HepG2 (cell line): ENCODE measurements around the gene GNMT. TPM values are rescaled to one million over a fixed set of nuclear protein-coding genes. Genes with fewer than 3 reads are reported as not detected.
A peak's percentile ranks its signal among the peaks of the same experiment; 100 is the strongest.

Source experiments
- IRX3 ChIP-seq: sonication (generic); formaldehyde crosslinking; IDR thresholded peaks from 2 replicates; pipeline ENCODE4 v1.8.1; 2023; ENCODE audit warnings: mild to moderate bottlenecking, low read depth, missing genetic modification reagents, borderline replicate concordance
- NCOA1 ChIP-seq: sonication (generic); formaldehyde crosslinking; IDR thresholded peaks from 2 replicates; pipeline ENCODE4 v1.9.0; 2021; ENCODE audit warnings: missing genetic modification reagents
- TBL1XR1 ChIP-seq: fragments of 150-350 bp; IDR thresholded peaks from 2 replicates; pipeline ENCODE4 v1.6.1; 2014; ENCODE audit warnings: borderline replicate concordance, low read length; ENCODE audit not compliant: partially characterized antibody
- TMF1 ChIP-seq: sonication (generic); formaldehyde crosslinking; IDR thresholded peaks from 2 replicates; pipeline ENCODE4 v1.8.1; 2022; ENCODE audit warnings: low read depth, missing genetic modification reagents
- U2AF1 ChIP-seq: fragments of 200-400 bp; formaldehyde crosslinking; optimal IDR thresholded peaks from 2 replicates; pipeline ENCODE3; 2017; ENCODE audit warnings: mild to moderate bottlenecking, low read depth, low read length
- ZNF101 ChIP-seq: sonication (generic); formaldehyde crosslinking; IDR thresholded peaks from 2 replicates; pipeline ENCODE4 v1.4.0; 2020; ENCODE audit warnings: mild to moderate bottlenecking, low read depth, missing genetic modification reagents, borderline replicate concordance
- ZNF333 ChIP-seq: sonication (generic); formaldehyde crosslinking; IDR thresholded peaks from 2 replicates; pipeline ENCODE4 v1.4.0; 2020; ENCODE audit warnings: mild to moderate bottlenecking, missing genetic modification reagents, borderline replicate concordance
- ZNF44 ChIP-seq: sonication (generic); formaldehyde crosslinking; IDR thresholded peaks from 2 replicates; pipeline ENCODE4 v1.5.1; 2020; ENCODE audit warnings: mild to moderate bottlenecking, missing genetic modification reagents
- ZNF883 ChIP-seq: sonication (generic); formaldehyde crosslinking; IDR thresholded peaks from 2 replicates; pipeline ENCODE4 v1.5.1; 2020; ENCODE audit warnings: mild to moderate bottlenecking, missing genetic modification reagents; ENCODE audit errors: not compliant biosample characterization
- polyA plus RNA-seq, 8 experiments: library from polyadenylated mRNA; depleted of rRNA in 3 of 8; stranded (reverse) in 7 of 8; unstranded in 1 of 8; fragments of >200 nt; fragmentation: Illumina TruSeq in 4 of 8; extraction: Trizol in 4 of 8; gene quantifications; 2 replicates each; pipeline versions ENCODE4 v1.2.1 to v1.2.3, GENCODE V29; 2011 to 2016; ENCODE audit warnings: low read depth in 4 of 8, missing spikeins in 1 of 8, mixed read lengths in 1 of 8; ENCODE audit not compliant: insufficient read depth in 1 of 8
- total RNA-seq, 5 experiments: library from RNA; depleted of rRNA; stranded (reverse); fragments of >200 nt; fragmentation: Illumina TruSeq; extraction: Trizol; gene quantifications; 2 replicates each; pipeline ENCODE4 v1.2.3, GENCODE V29; 2016; ENCODE audit warnings: low read depth in 1 of 5
- TF ChIP-seq, protein P1 (sequence below): sonication (generic); formaldehyde crosslinking; IDR thresholded peaks from 2 replicates; pipeline ENCODE4 v1.4.0; 2020; ENCODE audit warnings: low read depth, mild to moderate bottlenecking, missing genetic modification reagents
- TF ChIP-seq, protein P2 (sequence below): sonication (generic); formaldehyde crosslinking; IDR thresholded peaks from 2 replicates; pipeline ENCODE4 v1.5.1; 2020; ENCODE audit warnings: missing genetic modification reagents, mild to moderate bottlenecking, borderline replicate concordance
- TF ChIP-seq, protein P3 (sequence below): sonication (generic); formaldehyde crosslinking; IDR thresholded peaks from 2 replicates; pipeline ENCODE4 v1.8.1; 2022; ENCODE audit warnings: mild to moderate bottlenecking, missing genetic modification reagents
- TF ChIP-seq, protein P4 (sequence below): sonication (generic); formaldehyde crosslinking; IDR thresholded peaks from 2 replicates; pipeline ENCODE4 v1.4.0; 2020; ENCODE audit warnings: missing genetic modification reagents
- TF ChIP-seq, protein P5 (sequence below): sonication (generic); formaldehyde crosslinking; IDR thresholded peaks from 2 replicates; pipeline ENCODE4 v1.5.0; 2020; ENCODE audit warnings: mild to moderate bottlenecking, missing genetic modification reagents

Gene GNMT
- total and polyA plus RNA-seq, 2 of the 13 experiments (the other 11 are each of a cell fraction or from before 2014, with no cell fraction given), result 2.8 to 7.0 TPM

DNA sequence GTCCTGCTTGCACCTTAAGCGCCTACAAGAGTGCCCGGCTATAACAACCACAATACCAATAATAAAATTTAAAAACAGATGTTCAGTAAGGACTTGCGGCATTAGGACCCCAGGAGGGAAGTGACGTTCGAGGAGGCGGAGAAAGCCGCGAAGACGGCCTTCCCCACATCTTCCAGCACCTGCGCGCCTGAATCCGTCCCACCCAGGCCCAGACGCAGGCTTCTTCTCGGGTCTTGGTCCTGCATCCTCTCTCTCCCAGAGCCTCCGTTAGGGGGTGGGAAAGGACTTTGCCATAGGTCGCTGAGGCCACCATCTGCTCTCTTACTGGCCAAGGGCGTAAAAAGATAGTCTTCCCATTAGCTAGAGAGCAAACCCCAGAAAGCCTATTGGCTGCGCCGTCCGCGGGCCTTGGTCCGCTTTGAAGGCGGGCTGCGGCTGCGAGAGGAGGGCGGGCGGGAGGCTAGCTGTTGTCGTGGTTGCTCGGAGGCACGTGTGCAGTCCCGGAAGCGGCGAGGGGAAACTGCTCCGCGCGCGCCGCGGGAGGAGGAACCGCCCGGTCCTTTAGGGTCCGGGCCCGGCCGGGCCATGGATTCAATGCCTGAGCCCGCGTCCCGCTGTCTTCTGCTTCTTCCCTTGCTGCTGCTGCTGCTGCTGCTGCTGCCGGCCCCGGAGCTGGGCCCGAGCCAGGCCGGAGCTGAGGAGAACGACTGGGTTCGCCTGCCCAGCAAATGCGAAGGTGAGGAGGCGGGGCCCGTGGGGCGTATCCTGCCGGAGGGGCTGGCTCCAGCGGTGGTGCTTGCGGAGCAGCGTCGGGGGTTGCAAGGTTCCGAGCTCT, 31.4 kb upstream of the GNMT start, which contains the start of gene CNPY3 (continued):
- TF ChIP-seq, protein P1, sequence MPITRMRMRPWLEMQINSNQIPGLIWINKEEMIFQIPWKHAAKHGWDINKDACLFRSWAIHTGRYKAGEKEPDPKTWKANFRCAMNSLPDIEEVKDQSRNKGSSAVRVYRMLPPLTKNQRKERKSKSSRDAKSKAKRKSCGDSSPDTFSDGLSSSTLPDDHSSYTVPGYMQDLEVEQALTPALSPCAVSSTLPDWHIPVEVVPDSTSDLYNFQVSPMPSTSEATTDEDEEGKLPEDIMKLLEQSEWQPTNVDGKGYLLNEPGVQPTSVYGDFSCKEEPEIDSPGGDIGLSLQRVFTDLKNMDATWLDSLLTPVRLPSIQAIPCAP, result peak; percentile 69; the same call in 1 of the 2 replicates
- TF ChIP-seq U2AF1, result no peak
- TF ChIP-seq, protein P2, sequence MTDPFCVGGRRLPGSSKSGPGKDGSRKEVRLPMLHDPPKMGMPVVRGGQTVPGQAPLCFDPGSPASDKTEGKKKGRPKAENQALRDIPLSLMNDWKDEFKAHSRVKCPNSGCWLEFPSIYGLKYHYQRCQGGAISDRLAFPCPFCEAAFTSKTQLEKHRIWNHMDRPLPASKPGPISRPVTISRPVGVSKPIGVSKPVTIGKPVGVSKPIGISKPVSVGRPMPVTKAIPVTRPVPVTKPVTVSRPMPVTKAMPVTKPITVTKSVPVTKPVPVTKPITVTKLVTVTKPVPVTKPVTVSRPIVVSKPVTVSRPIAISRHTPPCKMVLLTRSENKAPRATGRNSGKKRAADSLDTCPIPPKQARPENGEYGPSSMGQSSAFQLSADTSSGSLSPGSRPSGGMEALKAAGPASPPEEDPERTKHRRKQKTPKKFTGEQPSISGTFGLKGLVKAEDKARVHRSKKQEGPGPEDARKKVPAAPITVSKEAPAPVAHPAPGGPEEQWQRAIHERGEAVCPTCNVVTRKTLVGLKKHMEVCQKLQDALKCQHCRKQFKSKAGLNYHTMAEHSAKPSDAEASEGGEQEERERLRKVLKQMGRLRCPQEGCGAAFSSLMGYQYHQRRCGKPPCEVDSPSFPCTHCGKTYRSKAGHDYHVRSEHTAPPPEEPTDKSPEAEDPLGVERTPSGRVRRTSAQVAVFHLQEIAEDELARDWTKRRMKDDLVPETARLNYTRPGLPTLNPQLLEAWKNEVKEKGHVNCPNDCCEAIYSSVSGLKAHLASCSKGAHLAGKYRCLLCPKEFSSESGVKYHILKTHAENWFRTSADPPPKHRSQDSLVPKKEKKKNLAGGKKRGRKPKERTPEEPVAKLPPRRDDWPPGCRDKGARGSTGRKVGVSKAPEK (CRISPR knock-in tag), result peak; percentile 69; the same call in 1 of the 2 replicates
- TF ChIP-seq IRX3 (CRISPR knock-in tag), result peak; percentile 99
- TF ChIP-seq, protein P3, sequence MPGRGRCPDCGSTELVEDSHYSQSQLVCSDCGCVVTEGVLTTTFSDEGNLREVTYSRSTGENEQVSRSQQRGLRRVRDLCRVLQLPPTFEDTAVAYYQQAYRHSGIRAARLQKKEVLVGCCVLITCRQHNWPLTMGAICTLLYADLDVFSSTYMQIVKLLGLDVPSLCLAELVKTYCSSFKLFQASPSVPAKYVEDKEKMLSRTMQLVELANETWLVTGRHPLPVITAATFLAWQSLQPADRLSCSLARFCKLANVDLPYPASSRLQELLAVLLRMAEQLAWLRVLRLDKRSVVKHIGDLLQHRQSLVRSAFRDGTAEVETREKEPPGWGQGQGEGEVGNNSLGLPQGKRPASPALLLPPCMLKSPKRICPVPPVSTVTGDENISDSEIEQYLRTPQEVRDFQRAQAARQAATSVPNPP, result peak; percentile 98
- TF ChIP-seq, protein P4, sequence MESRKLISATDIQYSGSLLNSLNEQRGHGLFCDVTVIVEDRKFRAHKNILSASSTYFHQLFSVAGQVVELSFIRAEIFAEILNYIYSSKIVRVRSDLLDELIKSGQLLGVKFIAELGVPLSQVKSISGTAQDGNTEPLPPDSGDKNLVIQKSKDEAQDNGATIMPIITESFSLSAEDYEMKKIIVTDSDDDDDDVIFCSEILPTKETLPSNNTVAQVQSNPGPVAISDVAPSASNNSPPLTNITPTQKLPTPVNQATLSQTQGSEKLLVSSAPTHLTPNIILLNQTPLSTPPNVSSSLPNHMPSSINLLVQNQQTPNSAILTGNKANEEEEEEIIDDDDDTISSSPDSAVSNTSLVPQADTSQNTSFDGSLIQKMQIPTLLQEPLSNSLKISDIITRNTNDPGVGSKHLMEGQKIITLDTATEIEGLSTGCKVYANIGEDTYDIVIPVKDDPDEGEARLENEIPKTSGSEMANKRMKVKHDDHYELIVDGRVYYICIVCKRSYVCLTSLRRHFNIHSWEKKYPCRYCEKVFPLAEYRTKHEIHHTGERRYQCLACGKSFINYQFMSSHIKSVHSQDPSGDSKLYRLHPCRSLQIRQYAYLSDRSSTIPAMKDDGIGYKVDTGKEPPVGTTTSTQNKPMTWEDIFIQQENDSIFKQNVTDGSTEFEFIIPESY (CRISPR knock-in tag), result 0 out of 2 replicates have a peak, but pooled peaks have one; percentile 28
- TF ChIP-seq ZNF44 (CRISPR knock-in tag), result peak; percentile 96
- peak; percentile 94; the same call in 1 of the 2 replicates for TF ChIP-seq ZNF101 (CRISPR knock-in tag)
- TF ChIP-seq, protein P5, sequence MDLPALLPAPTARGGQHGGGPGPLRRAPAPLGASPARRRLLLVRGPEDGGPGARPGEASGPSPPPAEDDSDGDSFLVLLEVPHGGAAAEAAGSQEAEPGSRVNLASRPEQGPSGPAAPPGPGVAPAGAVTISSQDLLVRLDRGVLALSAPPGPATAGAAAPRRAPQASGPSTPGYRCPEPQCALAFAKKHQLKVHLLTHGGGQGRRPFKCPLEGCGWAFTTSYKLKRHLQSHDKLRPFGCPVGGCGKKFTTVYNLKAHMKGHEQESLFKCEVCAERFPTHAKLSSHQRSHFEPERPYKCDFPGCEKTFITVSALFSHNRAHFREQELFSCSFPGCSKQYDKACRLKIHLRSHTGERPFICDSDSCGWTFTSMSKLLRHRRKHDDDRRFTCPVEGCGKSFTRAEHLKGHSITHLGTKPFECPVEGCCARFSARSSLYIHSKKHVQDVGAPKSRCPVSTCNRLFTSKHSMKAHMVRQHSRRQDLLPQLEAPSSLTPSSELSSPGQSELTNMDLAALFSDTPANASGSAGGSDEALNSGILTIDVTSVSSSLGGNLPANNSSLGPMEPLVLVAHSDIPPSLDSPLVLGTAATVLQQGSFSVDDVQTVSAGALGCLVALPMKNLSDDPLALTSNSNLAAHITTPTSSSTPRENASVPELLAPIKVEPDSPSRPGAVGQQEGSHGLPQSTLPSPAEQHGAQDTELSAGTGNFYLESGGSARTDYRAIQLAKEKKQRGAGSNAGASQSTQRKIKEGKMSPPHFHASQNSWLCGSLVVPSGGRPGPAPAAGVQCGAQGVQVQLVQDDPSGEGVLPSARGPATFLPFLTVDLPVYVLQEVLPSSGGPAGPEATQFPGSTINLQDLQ (CRISPR knock-in tag), result no peak
- TF ChIP-seq TBL1XR1, result no peak
- peak; percentile 93; the same call in 1 of the 2 replicates for TF ChIP-seq ZNF333 (CRISPR knock-in tag)
- peak; percentile 99 for TF ChIP-seq TMF1 (CRISPR knock-in tag)
- TF ChIP-seq ZNF883 (CRISPR knock-in tag), result peak; percentile 97
- TF ChIP-seq NCOA1 (CRISPR knock-in tag), result peak; percentile 95
